Suprapubic skin (tissue), 4 donors: ENCODE measurements around the gene GPR37L1.

Source experiments
- CTCF ChIP-seq, 2 donors: fragments of 200-600 bp in 1 of 2; fragments of 450-650 bp in 1 of 2; sonication (generic) in 1 of 2; IDR thresholded peaks; one replicate each; pipeline ENCODE4 v1.5.1; 2016 to 2019; ENCODE audit warnings: antibody characterized with exemption in 2 of 2, mild to moderate bottlenecking in 1 of 2, moderate library complexity in 1 of 2
- EP300 ChIP-seq: sonication (generic); formaldehyde crosslinking; IDR thresholded peaks from one replicate; pipeline ENCODE4 v1.6.1; 2017; ENCODE audit warnings: antibody characterized with exemption
- POLR2AphosphoS5 ChIP-seq, 3 donors: sonication (generic); formaldehyde crosslinking; IDR thresholded peaks; one replicate each; pipeline ENCODE4 v1.6.1; 2017; ENCODE audit warnings: antibody characterized with exemption in 3 of 3

GRCh38 chr1:202182040-202182877 is 59.5 kb downstream of the GPR37L1 start:
- TF ChIP-seq CTCF (IDR thresholded peaks at IDR 0.05) (no peak), POLR2AphosphoS5 (IDR thresholded peaks at IDR 0.05) (no peak), EP300 (no peak)
